ENCODE data around the gene WNT5B.

Gene WNT5B

GRCh38 chr12:1618489-1618888, 10.5 kb upstream of the WNT5B start:
- TF ChIP-seq EZH2 (IDR thresholded peaks at IDR 0.05; ENCODE audit: borderline replicate concordance, low read length) (no peak), CTCF (IDR thresholded peaks at IDR 0.05; ENCODE audit: low read length) (no peak)
- H3F3A ChIP-seq (ENCODE audit: insufficient read depth, low read length): no peaks in the 10 kb centered on the region
- no peak overlapping the region for H3K4me2 ChIP-seq (ENCODE audit: low read length)
- H3K27me3 ChIP-seq (ENCODE audit: insufficient read depth, low read length): no peaks in the 10 kb centered on the region
- H3K4me3 ChIP-seq (ENCODE audit: low read depth, low read length, poor library complexity, severe bottlenecking): no peak overlapping the region
- H3K4me1 ChIP-seq (ENCODE audit: insufficient read depth, low read length, severe bottlenecking): no peaks in the 10 kb centered on the region
- no peak overlapping the region for H3K27ac ChIP-seq (ENCODE audit: low read depth, low read length, poor library complexity, severe bottlenecking)
- H3K9ac ChIP-seq (ENCODE audit: low read length): no peak overlapping the region
- no peaks in the 10 kb centered on the region for H3K79me2 ChIP-seq (ENCODE audit: insufficient read depth, low read length)
- H3K36me3 ChIP-seq (ENCODE audit: insufficient read depth, low read length): no peaks in the 10 kb centered on the region
- H4K20me1 ChIP-seq (ENCODE audit: insufficient read depth, low read length): no peaks in the 10 kb centered on the region
- H3K9me2 ChIP-seq (ENCODE audit: low read depth, low read length): no peaks in the 10 kb centered on the region
- H3K9me3 ChIP-seq (ENCODE audit: low read length): no peaks in the 10 kb centered on the region
- no peak overlapping the region for H2AFZ ChIP-seq (ENCODE audit: low read length)

GRCh38 chr12:1619159-1619558, 9.9 kb upstream of the WNT5B start:
- Histone ChIP-seq H3K9ac (ENCODE audit: low read length) (no peak overlapping the region), H2AFZ (ENCODE audit: low read length) (no peak overlapping the region), H3K4me2 (ENCODE audit: low read length) (no peak overlapping the region)

GRCh38 chr12:1619587-1619986, 9.4 kb upstream of the WNT5B start:
- Histone ChIP-seq H2AFZ (ENCODE audit: low read length) (no peak overlapping the region), H3K79me2 (ENCODE audit: insufficient read depth, low read length) (no peaks in the 10 kb centered on the region), H3K27me3 (ENCODE audit: insufficient read depth, low read length) (0 out of 2 replicates have a peak, but pooled peaks cover 4% of the 10 kb centered on the region), H3K27ac (ENCODE audit: low read depth, low read length, poor library complexity, severe bottlenecking) (no peak overlapping the region), H3K9me2 (ENCODE audit: low read depth, low read length) (no peaks in the 10 kb centered on the region), H3K4me3 (ENCODE audit: low read depth, low read length, poor library complexity, severe bottlenecking) (no peak overlapping the region), H3K9ac (ENCODE audit: low read length) (no peak overlapping the region), H4K20me1 (ENCODE audit: insufficient read depth, low read length) (no peaks in the 10 kb centered on the region), H3K4me2 (ENCODE audit: low read length) (no peak overlapping the region), H3F3A (ENCODE audit: insufficient read depth, low read length) (no peaks in the 10 kb centered on the region), H3K36me3 (ENCODE audit: insufficient read depth, low read length) (no peaks in the 10 kb centered on the region), H3K4me1 (ENCODE audit: insufficient read depth, low read length, severe bottlenecking) (no peaks in the 10 kb centered on the region), H3K9me3 (ENCODE audit: low read length) (no peaks in the 10 kb centered on the region)
- TF ChIP-seq CTCF (IDR thresholded peaks at IDR 0.05; ENCODE audit: low read length): no peak
- TF ChIP-seq EZH2 (IDR thresholded peaks at IDR 0.05; ENCODE audit: borderline replicate concordance, low read length): no peak

More at GRCh38 chr12:1619159-1619558, 9.9 kb upstream of the WNT5B start:
- no peaks in the 10 kb centered on the region for H3K27me3 ChIP-seq (ENCODE audit: insufficient read depth, low read length)
- no peaks in the 10 kb centered on the region for H3K9me2 ChIP-seq (ENCODE audit: low read depth, low read length)
- H4K20me1 ChIP-seq (ENCODE audit: insufficient read depth, low read length): no peaks in the 10 kb centered on the region
- H3F3A ChIP-seq (ENCODE audit: insufficient read depth, low read length): no peaks in the 10 kb centered on the region
- H3K4me1 ChIP-seq (ENCODE audit: insufficient read depth, low read length, severe bottlenecking): no peaks in the 10 kb centered on the region
- no peak overlapping the region for H3K4me3 ChIP-seq (ENCODE audit: low read depth, low read length, poor library complexity, severe bottlenecking)
- H3K79me2 ChIP-seq (ENCODE audit: insufficient read depth, low read length): no peaks in the 10 kb centered on the region
- H3K9me3 ChIP-seq (ENCODE audit: low read length): no peaks in the 10 kb centered on the region
- TF ChIP-seq EZH2 (IDR thresholded peaks at IDR 0.05; ENCODE audit: borderline replicate concordance, low read length) (no peak), CTCF (IDR thresholded peaks at IDR 0.05; ENCODE audit: low read length) (no peak)
- no peak overlapping the region for H3K27ac ChIP-seq (ENCODE audit: low read depth, low read length, poor library complexity, severe bottlenecking)
- no peaks in the 10 kb centered on the region for H3K36me3 ChIP-seq (ENCODE audit: insufficient read depth, low read length)
